Stimulated activated CD8-positive, alpha-beta memory T cell treated with anti-CD3 and anti-CD28 coated beads, Interleukin-4, amount 100 ng/mL, for 24 hours (primary cell): ENCODE data around the gene ANOS1.
"Not testable (repeated sequence)": the region's sequence is repeated elsewhere in the genome, so short reads cannot be mapped to it uniquely, and the experiment has no call there.

ENCODE experiments used
- DNase-seq: peaks from one replicate; pipeline ENCODE4 v3.0.0-alpha.2; 2020; ENCODE audit warnings: low read depth

The ANOS1 gene, protein sequence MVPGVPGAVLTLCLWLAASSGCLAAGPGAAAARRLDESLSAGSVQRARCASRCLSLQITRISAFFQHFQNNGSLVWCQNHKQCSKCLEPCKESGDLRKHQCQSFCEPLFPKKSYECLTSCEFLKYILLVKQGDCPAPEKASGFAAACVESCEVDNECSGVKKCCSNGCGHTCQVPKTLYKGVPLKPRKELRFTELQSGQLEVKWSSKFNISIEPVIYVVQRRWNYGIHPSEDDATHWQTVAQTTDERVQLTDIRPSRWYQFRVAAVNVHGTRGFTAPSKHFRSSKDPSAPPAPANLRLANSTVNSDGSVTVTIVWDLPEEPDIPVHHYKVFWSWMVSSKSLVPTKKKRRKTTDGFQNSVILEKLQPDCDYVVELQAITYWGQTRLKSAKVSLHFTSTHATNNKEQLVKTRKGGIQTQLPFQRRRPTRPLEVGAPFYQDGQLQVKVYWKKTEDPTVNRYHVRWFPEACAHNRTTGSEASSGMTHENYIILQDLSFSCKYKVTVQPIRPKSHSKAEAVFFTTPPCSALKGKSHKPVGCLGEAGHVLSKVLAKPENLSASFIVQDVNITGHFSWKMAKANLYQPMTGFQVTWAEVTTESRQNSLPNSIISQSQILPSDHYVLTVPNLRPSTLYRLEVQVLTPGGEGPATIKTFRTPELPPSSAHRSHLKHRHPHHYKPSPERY

DNA sequence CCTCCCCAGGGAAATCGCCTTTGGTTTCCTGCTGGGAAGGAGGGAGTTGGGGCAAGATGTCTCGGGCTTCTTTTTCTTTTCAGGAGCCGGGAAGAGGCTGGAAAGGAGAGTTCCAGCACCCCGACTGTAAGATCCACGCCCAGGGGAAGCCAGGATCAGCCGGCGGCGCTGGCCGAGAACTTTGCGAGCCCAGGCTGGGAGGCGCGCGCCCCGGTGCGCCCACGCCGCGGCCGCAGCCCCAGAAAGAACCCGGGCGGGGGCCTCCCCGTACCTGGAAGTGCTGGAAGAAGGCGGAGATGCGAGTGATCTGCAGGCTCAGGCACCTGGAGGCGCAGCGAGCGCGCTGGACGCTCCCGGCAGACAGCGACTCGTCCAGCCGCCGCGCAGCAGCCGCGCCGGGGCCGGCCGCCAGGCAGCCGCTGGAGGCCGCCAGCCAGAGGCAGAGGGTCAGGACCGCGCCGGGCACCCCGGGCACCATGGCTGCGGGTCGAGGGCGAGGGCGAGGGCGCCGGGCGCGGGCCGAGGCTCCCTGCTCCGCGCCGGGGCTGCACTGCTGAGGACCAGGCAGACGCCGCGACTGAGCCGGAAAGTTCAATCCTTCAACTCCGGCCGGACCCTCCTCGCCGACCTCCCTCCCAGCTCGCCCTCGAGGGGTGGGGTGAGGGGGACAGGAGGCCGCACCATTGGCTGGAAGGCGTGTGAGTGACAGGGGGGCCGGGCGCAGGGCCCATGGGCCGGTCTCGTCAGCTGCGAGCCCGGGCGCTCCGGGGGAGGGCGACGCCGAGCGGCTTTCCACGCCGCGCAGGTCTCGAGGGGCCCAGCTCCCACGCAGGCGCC is at the start of gene ANOS1:
TSS of gene ANOS1 (minus strand) at position 579 of the 837 bp plus-strand sequence. CDS start at position 478, 101 bp downstream.
- no peak for DNase-seq

DNA sequence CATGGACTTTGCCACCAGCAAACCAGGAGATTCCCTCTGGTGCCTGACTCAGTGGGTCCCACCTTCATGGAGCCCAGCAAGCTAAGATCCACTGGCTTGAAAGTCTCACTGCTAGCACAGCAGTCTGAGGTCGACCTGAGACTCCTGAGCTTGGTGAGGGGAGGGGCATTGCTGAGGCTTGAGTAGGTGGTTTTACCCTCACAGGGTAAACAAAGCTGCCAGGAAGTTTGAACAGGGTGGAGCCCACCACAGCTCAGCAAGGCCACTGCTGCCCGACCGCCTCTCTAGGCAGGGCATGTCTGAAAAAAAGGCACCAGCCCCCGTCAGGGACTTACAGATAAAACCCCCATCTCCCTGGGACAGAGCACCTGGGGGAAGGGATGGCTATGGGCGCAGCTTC is 41.2 kb upstream of the ANOS1 start:
- no peak for DNase-seq

DNA sequence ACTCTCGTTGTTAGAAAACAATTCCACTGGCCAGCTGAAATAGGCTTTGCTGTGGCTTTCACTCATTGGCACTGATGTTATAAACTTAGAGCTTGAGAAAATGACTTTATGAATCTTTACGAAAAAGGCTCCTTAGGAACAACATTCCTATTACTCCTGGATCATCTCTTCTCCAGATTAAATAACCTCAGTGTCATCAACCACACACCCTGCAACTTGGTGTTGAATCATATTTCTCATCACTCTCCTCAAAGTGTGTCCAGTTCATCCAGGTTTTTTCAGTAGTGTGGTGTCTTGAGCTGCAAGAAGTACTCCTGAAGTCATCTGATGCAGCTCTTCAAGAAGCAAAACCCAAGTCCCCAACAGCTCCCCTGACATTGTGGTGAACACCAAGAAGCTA is 28.1 kb upstream of the ANOS1 start:
- DNase-seq: no peak

DNA sequence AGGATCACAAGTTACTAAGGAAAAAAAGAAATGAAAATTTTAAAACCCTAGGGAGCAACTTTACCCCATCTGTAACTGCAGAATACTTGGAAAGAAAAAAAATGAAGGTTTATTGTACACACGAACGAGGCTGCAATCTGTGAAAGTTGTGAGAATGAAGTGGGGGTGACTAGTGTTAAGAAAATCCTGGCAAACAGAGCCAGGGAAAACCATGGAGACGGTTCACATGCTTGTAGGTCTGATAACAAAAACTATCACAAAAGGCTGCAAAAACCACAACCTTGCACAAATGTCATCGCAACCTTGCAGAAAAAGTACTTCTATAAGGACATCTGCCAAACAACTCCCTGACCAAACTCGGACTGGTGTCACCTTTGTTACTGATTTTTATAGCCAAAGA is 26.8 kb upstream of the ANOS1 start:
- not testable (repeated sequence) for DNase-seq

DNA sequence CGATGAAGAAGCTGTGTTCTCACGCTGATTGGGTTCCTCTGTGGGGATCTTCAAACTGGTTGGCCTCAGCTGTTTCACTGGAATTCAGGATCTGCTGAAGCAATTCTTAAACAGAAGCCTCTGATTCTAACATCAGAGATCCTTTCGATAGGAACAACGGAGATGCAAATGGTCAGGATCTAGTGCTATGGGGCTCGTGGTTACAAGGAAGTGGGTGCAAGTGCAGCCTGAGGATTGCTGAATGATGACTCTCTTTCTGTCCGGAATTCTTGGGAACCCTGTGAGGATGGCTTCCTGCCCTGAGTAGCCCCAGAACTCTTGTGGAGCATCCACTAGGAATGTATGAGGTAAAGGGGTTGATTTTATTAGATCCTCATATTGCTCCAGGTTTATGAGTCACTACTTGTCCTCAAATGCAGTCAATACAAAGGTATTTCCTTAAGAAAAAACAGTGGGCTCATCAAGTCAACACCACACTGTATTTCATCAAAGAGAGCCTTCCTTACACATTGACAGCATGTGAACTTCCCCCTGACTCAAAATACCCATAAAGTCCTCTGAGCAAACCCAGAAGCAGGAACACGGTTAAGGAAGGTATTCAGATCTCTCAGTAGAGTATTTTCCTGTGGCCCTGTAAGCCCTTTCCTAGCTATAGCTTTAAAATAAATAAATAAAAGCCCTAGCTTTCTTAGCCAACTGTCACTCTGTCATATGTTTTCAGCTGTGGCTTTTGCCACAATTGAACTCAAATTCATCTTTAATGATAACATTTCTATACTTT is 25.9 kb upstream of the ANOS1 start:
- not testable (repeated sequence) for DNase-seq

DNA sequence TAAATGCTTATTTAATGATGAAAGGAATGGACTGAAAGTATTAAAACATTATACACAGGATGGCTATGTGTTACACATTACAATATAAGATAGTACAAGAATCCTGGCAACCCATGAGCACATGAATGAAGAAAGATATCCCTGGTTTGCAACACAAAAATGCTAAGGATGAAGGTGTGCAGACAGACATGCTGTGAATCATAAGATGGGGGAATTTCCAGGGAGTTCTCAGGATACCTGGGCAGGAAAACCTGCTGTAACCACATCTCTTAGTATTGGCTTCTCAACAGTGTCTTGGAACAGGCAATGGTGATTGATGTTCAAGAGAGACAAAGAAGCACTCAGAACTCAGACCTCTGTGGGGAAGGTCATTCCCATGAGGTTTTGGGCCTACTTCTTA is 23.9 kb upstream of the ANOS1 start:
- no peak for DNase-seq

DNA sequence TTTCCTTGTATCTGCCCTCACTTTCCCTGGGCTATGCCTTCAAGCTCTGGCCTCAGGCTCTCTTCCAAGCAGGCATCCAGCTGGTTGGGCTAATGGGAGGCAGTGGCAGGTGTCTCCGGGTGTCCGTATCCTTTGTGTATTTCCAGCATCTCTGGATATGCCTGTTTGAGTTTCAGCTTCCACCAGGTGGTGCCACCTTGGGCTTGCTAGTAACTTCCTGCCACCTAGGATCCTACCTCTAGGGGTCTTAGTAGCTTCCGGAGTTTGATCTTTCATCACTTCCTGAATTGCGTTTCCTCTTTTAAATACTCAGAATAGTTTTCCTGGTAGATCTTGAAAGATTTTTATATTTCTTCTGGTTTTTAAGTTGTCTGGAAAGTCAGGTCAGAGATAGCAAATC is 23.2 kb upstream of the ANOS1 start:
- DNase-seq: no peak

DNA sequence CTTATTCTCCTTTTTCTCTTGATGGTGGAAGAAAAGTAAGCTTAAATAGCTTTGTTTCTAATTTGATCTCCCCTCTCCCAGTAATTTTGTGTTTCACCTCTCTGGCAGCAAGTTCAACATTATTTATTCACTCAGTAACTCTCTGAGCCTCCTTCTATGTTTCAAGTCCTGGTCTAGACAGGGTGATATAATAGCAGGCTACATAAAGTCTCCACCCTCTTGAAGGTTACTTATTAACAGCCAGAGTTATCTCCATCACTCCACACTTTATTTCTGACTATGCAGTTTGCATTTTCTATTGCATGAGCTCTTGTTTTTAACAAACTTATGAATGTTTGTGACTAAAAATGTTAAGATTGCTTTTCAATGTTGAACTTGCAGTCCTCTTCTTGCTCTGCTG is 17.8 kb upstream of the ANOS1 start:
- no peak for DNase-seq

DNA sequence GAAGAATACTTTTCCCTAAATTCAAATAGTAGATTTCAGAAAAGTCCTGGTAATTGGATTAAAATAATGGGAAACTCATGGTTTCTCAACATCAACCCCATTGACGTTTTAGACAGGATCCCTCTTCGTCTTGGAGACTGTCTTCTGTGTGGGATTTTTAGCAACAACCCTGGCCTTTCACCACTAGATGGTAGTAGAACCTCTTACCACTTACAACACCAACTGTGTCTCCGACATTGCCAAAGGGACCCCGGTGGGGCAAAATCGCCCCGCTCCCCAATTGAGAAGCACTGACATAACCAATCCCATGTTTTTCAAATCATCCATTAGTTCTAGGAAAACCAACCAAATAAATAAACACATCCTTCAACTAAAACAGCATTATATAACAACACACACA is 16.9 kb upstream of the ANOS1 start:
- DNase-seq: no peak

DNA sequence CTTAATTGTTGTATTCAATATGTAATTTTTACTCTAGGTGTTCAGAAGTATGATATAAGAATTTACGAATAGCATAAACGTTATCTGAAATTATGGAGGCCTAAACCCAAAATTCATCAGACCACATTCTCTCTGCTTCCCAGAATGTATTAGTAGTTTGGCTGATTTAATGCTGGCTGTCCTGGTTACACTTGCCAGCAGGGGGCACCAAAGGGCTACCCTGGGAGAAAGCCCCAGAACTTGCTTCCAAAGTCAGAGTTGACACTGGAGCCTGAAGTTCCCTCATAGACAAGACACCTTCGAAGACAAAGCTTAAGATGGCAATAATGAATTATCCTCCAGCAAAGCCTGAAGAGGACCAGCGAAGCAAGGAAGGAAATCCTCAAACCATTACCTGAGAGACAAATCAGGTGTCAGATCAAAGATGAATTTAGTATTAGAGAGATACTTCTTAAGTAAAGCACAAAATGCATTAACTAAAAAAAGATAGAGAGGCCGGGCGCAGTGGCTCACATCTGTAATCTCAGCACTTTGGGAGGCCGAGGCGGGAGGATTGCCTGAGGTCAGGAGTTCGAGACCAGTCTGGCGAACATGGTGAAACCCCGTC is 11.3 kb upstream of the ANOS1 start:
- DNase-seq: peak; percentile 42

DNA sequence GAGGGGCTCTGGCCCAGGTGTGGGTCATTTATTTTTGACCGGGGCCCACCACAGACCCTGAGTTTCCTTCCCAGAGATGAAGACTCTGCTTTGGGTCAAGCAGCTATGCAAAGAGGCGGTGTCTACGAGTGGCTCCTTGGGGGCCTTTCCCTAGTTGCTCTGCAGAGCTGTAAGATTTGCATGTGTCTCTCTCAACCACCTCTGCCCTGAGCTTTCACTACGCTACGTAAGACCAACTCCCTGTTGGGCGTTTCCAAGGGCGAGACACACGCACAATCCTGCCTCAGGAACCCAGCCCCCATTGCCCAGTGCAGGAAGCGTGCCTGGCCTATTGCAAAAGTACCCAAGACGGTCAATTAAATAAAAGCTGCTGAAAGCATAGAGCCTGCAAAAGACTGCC is 10.0 kb upstream of the ANOS1 start:
- DNase-seq: no peak

DNA sequence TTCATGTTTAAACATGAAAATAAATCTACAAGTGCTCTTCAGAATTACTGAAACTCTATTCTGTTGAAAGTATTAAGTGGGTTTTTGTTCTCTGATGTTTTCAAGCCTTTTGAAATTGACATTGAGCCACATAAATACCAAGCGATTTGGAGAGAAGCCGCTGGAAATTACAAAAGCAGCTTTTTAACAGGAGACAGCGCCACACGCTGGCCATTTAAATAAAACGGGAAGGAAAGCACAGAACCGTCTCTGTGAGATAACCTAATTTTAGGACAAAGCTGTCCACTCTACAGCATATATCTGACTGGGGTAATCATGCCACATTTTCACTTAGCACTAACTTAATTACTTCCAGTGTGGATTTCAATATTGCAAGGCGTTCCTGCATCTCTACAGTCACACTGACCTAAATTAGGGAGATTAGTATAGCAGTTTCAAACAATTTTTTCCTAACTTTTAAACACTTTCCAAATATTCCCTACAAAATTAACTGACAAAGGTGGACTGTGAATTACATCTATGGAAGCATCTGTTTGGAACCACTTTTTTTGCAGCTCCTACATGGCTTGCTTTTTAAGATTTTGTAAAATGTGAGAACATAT is 6.8 kb upstream of the ANOS1 start:
- DNase-seq: no peak

DNA sequence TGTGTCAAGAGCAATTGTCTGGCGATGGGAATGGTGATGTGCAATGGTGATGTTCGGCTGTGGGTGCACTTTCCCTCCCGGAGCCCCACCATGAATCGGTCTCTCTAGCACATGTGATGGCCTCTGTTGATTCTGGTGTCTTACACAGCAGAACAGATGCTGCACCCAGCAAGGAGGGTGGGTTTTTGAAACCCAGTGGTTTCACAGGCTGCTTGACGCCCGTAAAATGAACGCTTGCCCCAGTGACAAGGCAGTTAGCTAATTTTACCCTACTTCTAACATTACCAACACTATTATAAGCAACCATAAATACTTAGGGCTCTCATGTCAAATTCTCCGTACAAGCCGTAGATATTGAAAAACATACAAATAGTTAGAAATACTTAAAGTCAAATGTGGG is 5.9 kb upstream of the ANOS1 start:
- no peak for DNase-seq

DNA sequence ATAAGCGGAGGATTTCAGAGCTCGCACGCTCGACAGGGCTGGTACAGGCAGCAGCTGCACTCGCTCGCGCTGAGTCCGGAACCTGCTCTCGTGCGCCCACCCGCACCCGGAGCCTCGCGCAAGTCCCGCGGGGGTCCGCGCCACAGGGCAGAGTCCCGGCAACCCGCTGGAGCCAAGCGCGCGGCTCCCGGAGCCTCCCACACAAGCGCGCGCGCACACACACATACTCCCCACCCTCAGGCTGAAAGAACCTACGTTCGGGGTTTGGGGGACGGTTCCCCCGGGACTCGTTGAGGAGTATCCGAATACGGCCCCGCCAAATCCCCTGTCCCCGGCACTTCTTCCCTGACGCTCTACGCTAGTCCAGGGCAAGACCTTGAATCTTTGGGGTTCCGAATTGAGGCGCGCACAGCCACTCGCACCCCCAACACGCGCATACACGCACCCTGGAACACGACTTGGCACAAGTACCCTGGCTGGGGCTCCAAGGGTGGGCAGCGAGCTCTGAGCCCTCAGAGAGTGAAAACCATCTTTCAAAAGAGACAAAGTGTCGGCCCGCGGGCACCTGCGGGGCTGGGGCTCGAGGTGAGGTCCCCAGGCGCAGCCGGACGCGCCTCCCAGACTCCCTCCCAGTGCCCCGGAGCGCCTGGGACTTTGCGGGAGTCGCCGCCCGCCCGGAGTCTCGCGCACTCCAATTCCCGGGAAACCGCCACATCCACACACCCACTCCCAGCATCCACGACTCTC is 952 bp downstream of the ANOS1 start:
- DNase-seq: no peak

DNA sequence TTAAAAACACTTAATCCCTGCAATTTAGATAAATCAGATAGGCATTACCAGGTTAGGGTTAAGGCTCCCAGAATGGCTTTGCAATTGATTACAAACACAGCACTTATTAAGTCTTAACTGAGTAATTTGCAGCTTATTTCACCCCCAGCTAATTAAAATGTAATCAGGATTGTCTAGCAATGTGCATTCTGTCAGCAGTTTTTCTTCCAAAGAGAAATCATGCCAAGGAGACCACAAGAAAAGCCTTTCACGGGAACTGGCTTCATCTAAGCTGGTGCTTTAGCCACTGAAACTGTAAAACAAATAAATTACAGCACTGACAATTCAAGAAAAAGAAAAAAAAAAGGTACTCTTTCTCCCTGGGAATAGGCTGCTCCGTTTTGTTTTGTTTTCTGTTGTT is 2.1 kb downstream of the ANOS1 start:
- no peak for DNase-seq

DNA sequence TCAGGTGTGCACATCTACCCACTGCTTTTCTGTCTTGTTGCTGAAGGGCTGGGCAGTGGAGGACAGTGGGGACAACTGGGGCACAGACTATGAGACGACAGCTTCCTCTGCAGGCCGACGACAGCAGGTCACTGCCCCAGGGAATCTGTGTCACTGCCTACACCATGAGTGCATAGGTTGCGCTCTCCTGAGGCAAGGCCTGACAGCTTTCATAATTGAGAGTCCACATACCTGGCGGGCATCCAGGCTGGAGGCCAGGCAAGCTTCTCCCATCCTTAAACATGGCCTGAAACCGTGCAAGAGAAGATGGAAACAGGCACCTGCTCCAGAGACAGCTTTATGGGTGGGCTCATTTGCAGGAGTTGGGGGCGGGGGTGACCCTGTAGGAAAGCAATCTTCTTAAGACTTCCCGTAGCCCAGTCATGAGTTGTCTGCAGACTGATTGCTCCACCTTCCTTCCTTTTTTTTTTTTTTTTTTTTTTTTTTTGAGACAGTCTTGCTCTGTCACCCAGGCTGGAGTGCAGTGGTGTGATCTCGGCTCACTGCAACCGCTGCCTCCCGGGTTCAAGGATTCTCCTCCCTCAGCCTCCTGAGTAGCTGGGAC is 2.9 kb downstream of the ANOS1 start:
- DNase-seq: no peak

DNA sequence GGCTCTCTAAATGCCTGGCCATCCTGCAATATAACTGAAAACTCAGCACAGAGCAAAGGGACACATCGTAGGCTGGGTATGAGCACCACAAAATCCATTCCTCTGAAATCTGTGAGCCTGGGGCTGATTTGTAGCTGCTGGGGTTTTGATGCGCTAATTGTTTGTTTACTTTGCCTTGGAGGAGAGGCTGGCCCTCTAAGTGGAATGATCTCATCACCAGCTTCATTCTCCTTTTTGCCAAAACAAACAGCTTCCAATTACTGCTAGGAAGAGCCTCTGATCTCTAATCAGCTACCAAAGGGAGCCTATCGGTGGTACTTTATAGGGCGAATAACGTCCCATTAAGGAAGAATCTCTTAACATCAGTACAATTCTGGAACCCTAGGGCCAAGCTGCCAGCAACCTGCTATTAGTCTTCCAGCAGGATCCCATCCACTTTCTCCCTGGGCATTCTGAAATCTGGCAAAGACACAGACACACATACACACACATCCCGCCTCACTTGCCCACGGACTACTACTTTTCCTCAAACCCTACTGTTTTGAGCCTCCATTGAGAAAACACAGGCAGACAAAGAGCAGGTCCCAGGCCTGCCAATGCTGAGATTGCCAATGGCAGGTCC is 5.8 kb downstream of the ANOS1 start:
- DNase-seq: no peak

DNA sequence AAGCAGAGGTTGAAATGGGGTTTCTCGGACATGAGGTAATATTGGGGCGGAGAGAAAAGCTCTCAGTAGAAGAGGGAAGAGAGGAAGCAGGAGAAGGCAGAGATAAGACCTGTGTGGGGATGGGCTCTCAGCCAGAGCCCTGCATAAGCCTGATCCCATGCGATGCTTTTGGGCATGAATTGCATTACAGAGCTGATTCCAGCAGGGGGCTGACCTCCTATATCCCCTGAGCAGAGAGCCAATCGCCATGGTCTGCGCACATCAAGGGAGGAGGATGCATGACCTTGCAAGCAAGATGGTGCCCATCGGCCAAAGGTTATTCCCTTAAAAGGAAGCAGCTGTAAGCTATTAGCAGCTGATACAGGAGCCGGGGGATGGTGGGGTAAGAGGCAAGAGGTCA is 7.6 kb downstream of the ANOS1 start:
- DNase-seq: no peak

DNA sequence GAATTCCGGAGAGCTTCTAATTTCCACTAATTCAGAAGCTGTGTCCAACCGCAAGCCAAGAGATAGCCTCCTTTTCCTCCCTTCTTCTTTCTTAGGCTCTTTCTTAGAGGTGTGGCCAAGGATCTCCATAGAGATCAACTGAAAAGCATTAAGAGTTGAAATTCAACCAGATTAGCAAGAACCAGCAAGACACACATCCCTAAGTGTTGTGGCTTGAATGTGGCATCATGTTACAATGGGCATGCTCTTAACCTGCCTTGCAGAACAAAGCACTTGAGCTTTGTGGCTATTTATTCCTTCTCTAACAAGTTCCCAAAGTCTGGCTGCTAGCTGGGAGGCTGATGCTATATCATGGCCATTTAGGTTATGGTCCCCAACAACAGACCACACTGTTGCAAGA is 10.4 kb downstream of the ANOS1 start:
- DNase-seq: no peak

DNA sequence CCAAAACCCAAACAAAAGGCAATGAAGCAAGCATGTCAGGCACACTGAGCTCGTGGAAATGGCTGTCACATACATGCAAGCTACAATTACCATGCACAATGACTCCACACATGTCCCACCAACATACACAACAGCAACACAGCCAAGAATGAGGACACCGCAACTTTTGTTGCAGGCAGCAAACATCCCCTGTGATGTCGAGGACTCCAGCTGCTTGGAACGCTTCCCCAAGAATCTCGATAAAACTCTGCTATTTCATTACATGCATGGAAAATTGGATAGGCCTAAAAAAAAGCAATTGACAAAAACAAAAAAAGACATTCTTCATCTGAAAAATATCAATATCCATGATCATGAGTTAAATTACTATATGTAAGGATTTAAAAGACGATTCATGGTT is 11.8 kb downstream of the ANOS1 start:
- no peak for DNase-seq
